ENCODE measurements around the gene PDXK. TPM values are rescaled to one million over a fixed set of nuclear protein-coding genes. Genes with fewer than 3 reads are reported as not detected.

Gene PDXK
- polyA plus RNA-seq, 1 donor from 2014 or later, result 22.8 TPM

- no peak overlapping the region for H3K9ac ChIP-seq (ENCODE audit: low read length)
- no peaks in the 10 kb centered on the region for H3K9me2 ChIP-seq (ENCODE audit: insufficient read depth, low read length)
- TF ChIP-seq RAD21 (conservative IDR thresholded peaks at IDR 0.05) (no peak), TAF1 (IDR thresholded peaks at IDR 0.05; ENCODE audit: low read depth) (no peak), CTCF (IDR thresholded peaks at IDR 0.05; ENCODE audit: poor library complexity, severe bottlenecking) (no peak), EP300 (conservative IDR thresholded peaks at IDR 0.05; ENCODE audit: poor library complexity, severe bottlenecking) (no peak), POLR2AphosphoS5 (IDR thresholded peaks at IDR 0.05) (no peak), EZH2 (IDR thresholded peaks at IDR 0.05; ENCODE audit: borderline replicate concordance, insufficient read depth, low read length, poor library complexity, severe bottlenecking) (no peak), REST (IDR thresholded peaks at IDR 0.05; ENCODE audit: borderline replicate concordance) (no peak)
- no peaks in the 10 kb centered on the region for H3F3A ChIP-seq (ENCODE audit: insufficient read depth, low read length, poor library complexity, severe bottlenecking)
- no peak overlapping the region for H2AFZ ChIP-seq (ENCODE audit: low read depth, low read length)
- H3K9me3 ChIP-seq (ENCODE audit: low read length), result no peaks in the 10 kb centered on the region
- no peaks in the 10 kb centered on the region for H3K36me3 ChIP-seq (ENCODE audit: insufficient read depth, low read length)
- no peaks in the 10 kb centered on the region for H3K27me3 ChIP-seq (ENCODE audit: insufficient read depth, low read depth, low read length)
- no peak overlapping the region for H3K4me3 ChIP-seq (ENCODE audit: low read length)
- no peak overlapping the region for H3K4me2 ChIP-seq (ENCODE audit: low read length)
- no peaks in the 10 kb centered on the region for H3K79me2 ChIP-seq (replicated peaks; ENCODE audit: insufficient read depth, low read length)
- H3K27ac ChIP-seq (ENCODE audit: low read length), result no peak overlapping the region
- H4K20me1 ChIP-seq (ENCODE audit: insufficient read depth), result no peaks in the 10 kb centered on the region
Observed at GRCh38 chr21:43687566-43688399, 31.1 kb upstream of the PDXK start.

GRCh38 chr21:43688906-43689305 is 30.0 kb upstream of the PDXK start:
- Histone ChIP-seq H3K9me2 (ENCODE audit: insufficient read depth, low read length) (no peaks in the 10 kb centered on the region), H3K4me3 (ENCODE audit: low read length) (no peak overlapping the region), H4K20me1 (ENCODE audit: insufficient read depth) (no peaks in the 10 kb centered on the region), H2AFZ (ENCODE audit: low read depth, low read length) (no peak overlapping the region), H3K79me2 (replicated peaks; ENCODE audit: insufficient read depth, low read length) (no peaks in the 10 kb centered on the region), H3K27ac (ENCODE audit: low read length) (no peak overlapping the region), H3K27me3 (ENCODE audit: insufficient read depth, low read depth, low read length) (no peaks in the 10 kb centered on the region), H3K9me3 (ENCODE audit: low read length) (no peaks in the 10 kb centered on the region), H3K9ac (ENCODE audit: low read length) (no peak overlapping the region), H3K4me2 (ENCODE audit: low read length) (no peak overlapping the region), H3K36me3 (ENCODE audit: insufficient read depth, low read length) (no peaks in the 10 kb centered on the region), H3F3A (ENCODE audit: insufficient read depth, low read length, poor library complexity, severe bottlenecking) (no peaks in the 10 kb centered on the region)
- TF ChIP-seq SMC3 (conservative IDR thresholded peaks at IDR 0.05; ENCODE audit: poor library complexity) (no peak), EP300 (conservative IDR thresholded peaks at IDR 0.05; ENCODE audit: poor library complexity, severe bottlenecking) (no peak)
